Gastroesophageal sphincter (tissue), 3 donors: ENCODE data around the gene LSM14A.

ENCODE experiments used
- CTCF ChIP-seq, 4 experiments: fragments of 200-600 bp in 2 of 4; fragments of 450-650 bp in 2 of 4; sonication (generic) in 1 of 4; IDR thresholded peaks; one replicate each; pipeline ENCODE4 v1.5.1; 2017 to 2019; ENCODE audit warnings: antibody characterized with exemption in 4 of 4, mild to moderate bottlenecking in 2 of 4, moderate library complexity in 2 of 4
- POLR2A ChIP-seq, 2 donors: fragments of 450-650 bp; IDR thresholded peaks; one replicate each; pipeline ENCODE4 v1.6.1; 2017; ENCODE audit warnings: antibody characterized with exemption in 2 of 2, mild to moderate bottlenecking in 2 of 2, moderate library complexity in 1 of 2
- POLR2AphosphoS5 ChIP-seq: sonication (generic); formaldehyde crosslinking; IDR thresholded peaks from one replicate; pipeline ENCODE4 v1.6.1; 2017; ENCODE audit warnings: antibody characterized with exemption

GRCh38 chr19:34178274-34178610 is 5.9 kb downstream of the LSM14A start:
- no peak for TF ChIP-seq CTCF (IDR thresholded peaks at IDR 0.05)
- TF ChIP-seq POLR2AphosphoS5 = no peak
- no peak for TF ChIP-seq POLR2A (IDR thresholded peaks at IDR 0.05)
